Tibial nerve (tissue), 3 donors: ENCODE measurements around the gene NXPH1.

Experiments
- EP300 ChIP-seq, 2 donors: sonication (generic); formaldehyde crosslinking; IDR thresholded peaks; one replicate each; pipeline ENCODE4 v1.6.1; 2017; ENCODE audit warnings: antibody characterized with exemption in 2 of 2, mild to moderate bottlenecking in 1 of 2
- POLR2A ChIP-seq, 2 donors: fragments of 450-650 bp; IDR thresholded peaks; one replicate each; pipeline ENCODE4 v1.6.1; 2017; ENCODE audit warnings: antibody characterized with exemption in 2 of 2, mild to moderate bottlenecking in 2 of 2, moderate library complexity in 2 of 2

DNA sequence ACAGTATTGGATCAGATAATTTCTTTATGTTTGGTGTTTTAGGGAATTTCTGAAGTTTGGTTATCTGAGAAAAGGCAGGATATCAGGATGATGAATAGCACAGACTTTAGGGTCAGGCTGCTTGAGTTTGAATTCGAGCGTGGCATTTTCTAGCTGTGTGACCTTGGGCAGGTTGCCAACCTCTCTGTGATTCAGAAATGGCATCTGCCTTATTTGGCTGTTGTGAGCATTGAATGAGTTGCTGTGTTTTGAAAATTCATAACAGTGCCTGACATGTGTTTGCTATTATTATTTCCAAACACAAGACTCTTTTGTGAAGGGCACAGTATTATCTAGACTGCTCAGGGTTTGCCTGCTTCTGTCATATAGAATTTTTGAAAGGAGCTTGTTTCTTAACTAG, 66.9 kb downstream of the NXPH1 start:
- no peak for TF ChIP-seq EP300 (IDR thresholded peaks at IDR 0.05)
- TF ChIP-seq POLR2A (IDR thresholded peaks at IDR 0.05): no peak
